PC-3 (cell line): ENCODE measurements around the gene KCNQ2. TPM values are rescaled to one million over a fixed set of nuclear protein-coding genes. Genes with fewer than 3 reads are reported as not detected.

Experiments used
- ATAC-seq: fragments of 200-7000 bp; cut with Tn5 transposase; 2 replicates; pipeline ENCODE4 v1.9.1; 2020; ENCODE audit warnings: mild to moderate bottlenecking, moderate library complexity
- BruUV-seq: library from RNA; stranded (reverse); fragments of 400-500 nt; replicated peaks from 2 replicates; lab custom pipeline; 2021; lab: Mats Ljungman, UMichigan
- CTCF ChIA-PET: fragments of 300-600 bp; sonication (Branson Sonifier 250); formaldehyde crosslinking; loops from one replicate; lab custom pipeline; 2022; ENCODE audit warnings: antibody characterized with exemption; lab: Charles Lee
- POLR2A ChIA-PET: fragments of 300-600 bp; sonication (Branson Sonifier 250); formaldehyde crosslinking; loops from one replicate; lab custom pipeline; 2022; ENCODE audit warnings: antibody characterized with exemption; ENCODE audit not compliant: unreplicated experiment; lab: Charles Lee
- DNase-seq: peaks from one replicate; pipeline ENCODE4 v3.0.0-alpha.2; 2015
- H2AFZ ChIP-seq: fragments of 300-600 bp; sonication (generic); 2 replicates; pipeline ENCODE4 v1.6.0; 2016; ENCODE audit warnings: antibody characterized with exemption, low read length
- H3F3A ChIP-seq: fragments of 300-600 bp; sonication (generic); one replicate; pipeline ENCODE4 v1.6.0; 2017; ENCODE audit warnings: antibody characterized with exemption, low read length, control low read depth, mild to moderate bottlenecking; ENCODE audit not compliant: unreplicated experiment
- H3K27ac ChIP-seq: fragments of 300-600 bp; sonication (generic); 2 replicates; pipeline ENCODE4 v1.5.1; 2016; ENCODE audit warnings: mild to moderate bottlenecking, low read length
- H3K27me3 ChIP-seq: fragments of 300-600 bp; sonication (generic); 2 replicates; pipeline ENCODE4 v1.6.1; 2016; ENCODE audit warnings: low read length, mixed read lengths
- H3K36me3 ChIP-seq: fragments of 300-600 bp; sonication (generic); 2 replicates; pipeline ENCODE4 v1.6.1; 2016; ENCODE audit warnings: low read depth, mixed run types, low read length, mixed read lengths
- H3K4me1 ChIP-seq: fragments of 300-600 bp; sonication (generic); 2 replicates; pipeline ENCODE4 v1.5.1; 2016; ENCODE audit warnings: low read length; ENCODE audit not compliant: insufficient read depth
- H3K4me2 ChIP-seq: fragments of 300-600 bp; sonication (generic); 2 replicates; pipeline ENCODE4 v1.6.0; 2016; ENCODE audit warnings: low read length
- H3K4me3 ChIP-seq: fragments of 300-600 bp; sonication (generic); 2 replicates; pipeline ENCODE4 v1.5.1; 2016; ENCODE audit warnings: mild to moderate bottlenecking, low read length, mixed read lengths
- H3K79me2 ChIP-seq: fragments of 300-600 bp; sonication (generic); 2 replicates; pipeline ENCODE4 v1.6.1; 2017; ENCODE audit warnings: low read length, mixed read lengths
- H3K9ac ChIP-seq: fragments of 300-600 bp; sonication (generic); 2 replicates; pipeline ENCODE4 v1.6.0; 2016; ENCODE audit warnings: mild to moderate bottlenecking, low read length
- H3K9me2 ChIP-seq: fragments of 300-600 bp; sonication (generic); replicated peaks from 2 replicates; pipeline ENCODE4 v1.6.1; 2016; ENCODE audit warnings: mixed run types, low read length, mixed read lengths
- H3K9me3 ChIP-seq: fragments of 300-600 bp; sonication (generic); 2 replicates; pipeline ENCODE4 v1.6.1; 2016; ENCODE audit warnings: low read length, mixed read lengths
- H4K20me1 ChIP-seq: fragments of 300-600 bp; sonication (generic); 2 replicates; pipeline ENCODE4 v1.6.1; 2016; ENCODE audit warnings: low read length, mixed read lengths
- CTCF ChIP-seq: fragments of 300-600 bp; sonication (generic); conservative IDR thresholded peaks from 2 replicates; pipeline ENCODE4 v1.5.1; 2017; ENCODE audit warnings: antibody characterized with exemption, low read depth, mild to moderate bottlenecking, low read length
- EZH2 ChIP-seq: fragments of 300-600 bp; sonication (generic); IDR thresholded peaks from one replicate; pipeline ENCODE4 v1.6.1; 2017; ENCODE audit warnings: antibody characterized with exemption, mild to moderate bottlenecking, low read length; ENCODE audit not compliant: unreplicated experiment
- EZH2phosphoT487 ChIP-seq: fragments of 300-600 bp; sonication (generic); IDR thresholded peaks from 2 replicates; pipeline ENCODE4 v1.6.1; 2018; ENCODE audit warnings: mild to moderate bottlenecking, antibody characterized with exemption, low read length, borderline replicate concordance
- intact Hi-C: fragments of 100-400 bp; cut with micrococcal nuclease; formaldehyde crosslinking; loops from 2 replicates; pipeline ENCODE4 v1.9.0; 2023
- total RNA-seq: library from RNA; depleted of rRNA; stranded (reverse); fragments of >200 nt; gene quantifications from 2 replicates; pipeline ENCODE4 v1.2.3, GENCODE V29; 2014; rRNA removed

The KCNQ2 gene
- total RNA-seq, 1 experiment from 2014 or later: not detected

GRCh38 chr20:63350597-63351325 is 121.7 kb downstream of the KCNQ2 start:
- BruUV-seq: no TSS peak
- peaks cover 7% of the 10 kb centered on the region; the same call in 1 of the 2 replicates for H3K27me3 ChIP-seq
- ChIA-PET POLR2A (no interaction called here), CTCF (no interaction called here)
- DNase-seq: no peak
- no peak overlapping the region for H3K9ac ChIP-seq
- H3K4me1 ChIP-seq: no peaks in the 10 kb centered on the region
- no peaks in the 10 kb centered on the region for H3K36me3 ChIP-seq
- H4K20me1 ChIP-seq: no peaks in the 10 kb centered on the region
- H3K4me3 ChIP-seq: no peak overlapping the region
- ATAC-seq: no peak
- no peak overlapping the region for H2AFZ ChIP-seq
- no peak overlapping the region for H3K27ac ChIP-seq
- no peak for TF ChIP-seq EZH2phosphoT487
- TF ChIP-seq CTCF: no peak
- no peak for TF ChIP-seq EZH2
- intact Hi-C loops: no loop called here
- H3K9me2 ChIP-seq: no peaks in the 10 kb centered on the region
- H3F3A ChIP-seq: no peaks in the 10 kb centered on the region
- H3K9me3 ChIP-seq: no peaks in the 10 kb centered on the region
- H3K79me2 ChIP-seq: no peaks in the 10 kb centered on the region
- no peak overlapping the region for H3K4me2 ChIP-seq

Other genes starting within 250 kb of the KCNQ2 start
- gene BIRC7, start 236.8 kb downstream of the KCNQ2 start, total RNA-seq: not detected in 2 replicates
- gene NKAIN4, start 218.2 kb downstream of the KCNQ2 start, total RNA-seq: not detected in 2 replicates
- gene ARFGAP1, start 199.8 kb downstream of the KCNQ2 start, total RNA-seq: 75.6 and 92.0 TPM in 2 replicates
- gene COL20A1, start 179.5 kb downstream of the KCNQ2 start, total RNA-seq: not detected in 2 replicates
- not detected in 2 replicates for gene CHRNA4, start 111.3 kb downstream of the KCNQ2 start, total RNA-seq
- 463 and 559 TPM in 2 replicates for gene EEF1A2, start 26.4 kb upstream of the KCNQ2 start, total RNA-seq
- gene PPDPF, start 48.1 kb upstream of the KCNQ2 start, total RNA-seq: 245 and 256 TPM in 2 replicates
- gene PTK6, start 64.7 kb upstream of the KCNQ2 start, total RNA-seq: 11.1 and 15.1 TPM in 2 replicates
- 0.22 and 0.63 TPM in 2 replicates for gene SRMS, start 75.1 kb upstream of the KCNQ2 start, total RNA-seq
- gene FNDC11, start 81.5 kb upstream of the KCNQ2 start, total RNA-seq: 0.40 and 1.8 TPM in 2 replicates
- gene HELZ2, start 101.6 kb upstream of the KCNQ2 start, total RNA-seq: 33.4 and 77.2 TPM in 2 replicates
- 13.7 and 21.9 TPM in 2 replicates for gene GMEB2, start 154.4 kb upstream of the KCNQ2 start, total RNA-seq
- 15.8 and 24.5 TPM in 2 replicates for gene STMN3, start 180.8 kb upstream of the KCNQ2 start, total RNA-seq
- 43.0 and 56.2 TPM in 2 replicates for gene RTEL1, start 185.7 kb upstream of the KCNQ2 start, total RNA-seq
- 41.6 and 59.0 TPM in 2 replicates for gene TNFRSF6B, start 224.0 kb upstream of the KCNQ2 start, total RNA-seq
- 71.2 and 73.5 TPM in 2 replicates for gene ARFRP1, start 235.3 kb upstream of the KCNQ2 start, total RNA-seq
- 37.9 and 56.8 TPM in 2 replicates for gene ZGPAT, start 235.4 kb upstream of the KCNQ2 start, total RNA-seq